SU-DHL-6 (cell line): ENCODE measurements around the gene MFSD8.
A peak's percentile ranks its signal among the peaks of the same experiment; 100 is the strongest.

Experiments used
- H2AFZ ChIP-seq: fragments of 200-600 bp; sonication (generic); 2 replicates; pipeline ENCODE4 v1.6.1; 2014; ENCODE audit warnings: low read depth, mild to moderate bottlenecking, moderate library complexity, mixed read lengths, antibody characterized with exemption, low read length; ENCODE audit not compliant: severe bottlenecking
- H3F3A ChIP-seq: fragments of 200-600 bp; shearing (Covaris generic); 2 replicates; pipeline ENCODE4 v1.6.0; 2016; ENCODE audit warnings: antibody characterized with exemption, mild to moderate bottlenecking; ENCODE audit not compliant: insufficient read depth
- H3K27ac ChIP-seq: fragments of 200-600 bp; sonication (generic); 2 replicates; pipeline ENCODE4 v1.5.1; 2016; ENCODE audit warnings: low read depth, mild to moderate bottlenecking, low read length, moderate library complexity, mixed read lengths
- H3K27me3 ChIP-seq: fragments of 200-600 bp; sonication (generic), shearing (Covaris generic); 2 replicates; pipeline ENCODE4 v1.6.0; 2014; ENCODE audit warnings: mild to moderate bottlenecking, low read length
- H3K36me3 ChIP-seq: fragments of 200-600 bp; sonication (generic); 2 replicates; pipeline ENCODE4 v1.6.1; 2014; ENCODE audit warnings: mild to moderate bottlenecking, low read length, mixed read lengths
- H3K4me2 ChIP-seq: fragments of 300-600, 200-600 bp; shearing (Covaris generic), sonication (generic); 2 replicates; pipeline ENCODE4 v1.6.0; 2014; ENCODE audit warnings: low read length, low read depth, mild to moderate bottlenecking; ENCODE audit not compliant: poor library complexity, severe bottlenecking
- H3K4me3 ChIP-seq: fragments of 200-600 bp; sonication (generic); 2 replicates; pipeline ENCODE4 v1.5.1; 2014; ENCODE audit warnings: antibody characterized with exemption, low read length, mild to moderate bottlenecking, mixed read lengths; ENCODE audit not compliant: insufficient read depth, poor library complexity, severe bottlenecking
- H3K79me2 ChIP-seq: fragments of 200-600 bp; sonication (generic); 2 replicates; pipeline ENCODE4 v1.6.1; 2014; ENCODE audit warnings: mild to moderate bottlenecking, low read length, moderate library complexity; ENCODE audit not compliant: insufficient read depth
- H3K9ac ChIP-seq: fragments of 200-600 bp; sonication (generic); 2 replicates; pipeline ENCODE4 v1.7.0; 2014; ENCODE audit warnings: mild to moderate bottlenecking, low read length
- H3K9me2 ChIP-seq: fragments of 200-600 bp; sonication (generic); replicated peaks from 2 replicates; pipeline ENCODE4 v1.6.1; 2014; ENCODE audit warnings: low read length; ENCODE audit not compliant: insufficient read depth
- H3K9me3 ChIP-seq: fragments of 200-600 bp; sonication (generic); 2 replicates; pipeline ENCODE4 v1.6.1; 2014; ENCODE audit warnings: low read length, mixed read lengths; ENCODE audit not compliant: insufficient read depth
- H4K20me1 ChIP-seq: fragments of 200-600 bp; sonication (generic); 2 replicates; pipeline ENCODE4 v1.6.1; 2014; ENCODE audit warnings: low read depth, mild to moderate bottlenecking, antibody characterized with exemption, low read length, moderate library complexity, mixed read lengths
- EZH2phosphoT487 ChIP-seq: fragments of 200-600 bp; sonication (generic), shearing (Covaris generic); conservative IDR thresholded peaks from 2 replicates; pipeline ENCODE4 v1.6.1; 2018; ENCODE audit warnings: mild to moderate bottlenecking, antibody characterized with exemption, low read length, moderate library complexity, mixed read lengths
- TF ChIP-seq, protein P1 (sequence below): fragments of 200-600 bp; sonication (generic); IDR thresholded peaks from one replicate; pipeline ENCODE4 v1.5.1; 2017; ENCODE audit warnings: antibody characterized with exemption, mild to moderate bottlenecking, low read length, moderate library complexity; ENCODE audit not compliant: insufficient read depth, poor library complexity, severe bottlenecking

Gene MFSD8

DNA sequence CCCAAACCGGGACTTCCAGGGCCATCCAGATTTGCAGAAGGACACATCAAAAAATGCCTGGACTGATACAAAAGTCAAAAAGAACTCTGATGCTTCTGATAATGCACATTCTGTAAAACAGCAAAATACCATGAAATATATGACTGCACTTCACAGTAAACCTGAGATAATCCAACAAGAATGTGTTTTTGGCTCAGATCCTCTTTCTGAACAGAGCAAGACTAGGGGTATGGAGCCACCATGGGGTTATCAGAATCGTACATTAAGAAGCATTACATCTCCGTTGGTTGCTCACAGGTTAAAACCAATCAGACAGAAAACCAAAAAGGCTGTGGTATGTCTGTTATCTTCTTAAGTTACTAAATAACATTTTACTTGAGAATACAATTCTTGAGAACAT is 75.1 kb downstream of the MFSD8 start:
- H3K36me3 ChIP-seq: peaks cover 51% of the 10 kb centered on the region; the same call in 1 of the 2 replicates

DNA sequence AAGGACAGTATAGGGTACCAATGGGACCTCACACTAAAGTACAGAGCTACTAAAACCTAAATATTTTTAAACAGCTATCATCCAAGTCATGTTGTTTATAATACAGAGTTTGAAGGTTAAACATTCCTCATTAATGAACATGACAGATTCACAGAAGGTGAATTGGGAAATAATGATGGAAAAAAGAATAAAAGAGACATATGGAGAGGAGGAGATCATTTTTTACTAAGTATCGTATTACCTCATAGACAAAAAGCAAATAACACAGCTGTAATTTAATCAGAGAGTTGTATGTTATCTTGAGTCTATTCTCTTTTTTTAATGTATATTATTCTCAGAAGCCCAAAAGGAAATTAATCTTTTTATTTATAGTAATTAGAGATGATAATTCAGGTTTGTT is 76.4 kb downstream of the MFSD8 start:
- Histone ChIP-seq H4K20me1 (no peaks in the 10 kb centered on the region), H3K9ac (no peak overlapping the region), H2AFZ (no peak overlapping the region), H3K79me2 (peaks cover 8% of the 10 kb centered on the region), H3K9me2 (no peaks in the 10 kb centered on the region), H3K4me3 (no peak overlapping the region), H3F3A (no peaks in the 10 kb centered on the region), H3K36me3 (peaks cover 59% of the 10 kb centered on the region; the same call in 1 of the 2 replicates), H3K4me2 (no peak overlapping the region), H3K9me3 (no peaks in the 10 kb centered on the region), H3K27me3 (no peaks in the 10 kb centered on the region), H3K27ac (no peak overlapping the region)
- TF ChIP-seq EZH2phosphoT487: no peak
- TF ChIP-seq, protein P1, sequence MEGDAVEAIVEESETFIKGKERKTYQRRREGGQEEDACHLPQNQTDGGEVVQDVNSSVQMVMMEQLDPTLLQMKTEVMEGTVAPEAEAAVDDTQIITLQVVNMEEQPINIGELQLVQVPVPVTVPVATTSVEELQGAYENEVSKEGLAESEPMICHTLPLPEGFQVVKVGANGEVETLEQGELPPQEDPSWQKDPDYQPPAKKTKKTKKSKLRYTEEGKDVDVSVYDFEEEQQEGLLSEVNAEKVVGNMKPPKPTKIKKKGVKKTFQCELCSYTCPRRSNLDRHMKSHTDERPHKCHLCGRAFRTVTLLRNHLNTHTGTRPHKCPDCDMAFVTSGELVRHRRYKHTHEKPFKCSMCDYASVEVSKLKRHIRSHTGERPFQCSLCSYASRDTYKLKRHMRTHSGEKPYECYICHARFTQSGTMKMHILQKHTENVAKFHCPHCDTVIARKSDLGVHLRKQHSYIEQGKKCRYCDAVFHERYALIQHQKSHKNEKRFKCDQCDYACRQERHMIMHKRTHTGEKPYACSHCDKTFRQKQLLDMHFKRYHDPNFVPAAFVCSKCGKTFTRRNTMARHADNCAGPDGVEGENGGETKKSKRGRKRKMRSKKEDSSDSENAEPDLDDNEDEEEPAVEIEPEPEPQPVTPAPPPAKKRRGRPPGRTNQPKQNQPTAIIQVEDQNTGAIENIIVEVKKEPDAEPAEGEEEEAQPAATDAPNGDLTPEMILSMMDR: no peak

More for the DNA sequence above, 75.1 kb downstream of the MFSD8 start:
- Histone ChIP-seq H4K20me1 (no peaks in the 10 kb centered on the region), H2AFZ (no peak overlapping the region), H3K27me3 (no peaks in the 10 kb centered on the region), H3K9ac (no peak overlapping the region), H3K9me3 (no peaks in the 10 kb centered on the region), H3F3A (no peaks in the 10 kb centered on the region), H3K4me3 (no peak overlapping the region), H3K27ac (no peak overlapping the region), H3K9me2 (no peaks in the 10 kb centered on the region), H3K79me2 (no peaks in the 10 kb centered on the region; the same call in 1 of the 2 replicates), H3K4me2 (no peak overlapping the region)
- TF ChIP-seq, protein P1: no peak
- no peak for TF ChIP-seq EZH2phosphoT487

DNA sequence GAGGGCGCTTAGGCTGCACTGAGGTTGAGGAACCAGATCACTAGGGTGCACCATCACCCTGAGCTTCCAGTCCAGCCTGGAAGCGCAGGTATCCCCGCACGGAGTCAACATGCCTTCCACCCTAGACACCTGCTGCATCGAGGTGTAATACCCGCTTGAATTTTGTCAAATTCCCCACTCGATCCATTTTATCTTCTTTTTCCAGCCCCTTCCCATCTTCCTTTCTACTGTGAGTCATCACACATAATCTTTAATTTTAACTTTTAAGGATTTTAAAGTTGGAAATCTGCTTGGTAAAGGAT is 83.5 kb downstream of the MFSD8 start:
- Histone ChIP-seq H3K9me2 (no peaks in the 10 kb centered on the region), H3K27me3 (no peaks in the 10 kb centered on the region), H4K20me1 (no peaks in the 10 kb centered on the region), H3K4me3 (peak overlapping the region; percentile 85), H3K9ac (peak overlapping the region; percentile 94), H3K79me2 (peaks cover 28% of the 10 kb centered on the region), H3K36me3 (peaks cover 13% of the 10 kb centered on the region; the same call in 1 of the 2 replicates), H2AFZ (peak overlapping the region; percentile 87), H3K4me2 (peak overlapping the region; percentile 77), H3K27ac (peak overlapping the region; percentile 88), H3K9me3 (no peaks in the 10 kb centered on the region), H3F3A (no peaks in the 10 kb centered on the region)
- TF ChIP-seq EZH2phosphoT487: no peak
- TF ChIP-seq, protein P1: no peak
